Measurements from ENCODE around the gene C4B. TPM values are rescaled to one million over a fixed set of nuclear protein-coding genes. Genes with fewer than 3 reads are reported as not detected.
A peak's percentile ranks its signal among the peaks of the same experiment; 100 is the strongest.
"Not testable (repeated sequence)": the region's sequence is repeated elsewhere in the genome, so short reads cannot be mapped to it uniquely, and the experiment has no call there.

Gene C4B
- total RNA-seq, 1 donor from 2014 or later = 10.3 TPM

DNA sequence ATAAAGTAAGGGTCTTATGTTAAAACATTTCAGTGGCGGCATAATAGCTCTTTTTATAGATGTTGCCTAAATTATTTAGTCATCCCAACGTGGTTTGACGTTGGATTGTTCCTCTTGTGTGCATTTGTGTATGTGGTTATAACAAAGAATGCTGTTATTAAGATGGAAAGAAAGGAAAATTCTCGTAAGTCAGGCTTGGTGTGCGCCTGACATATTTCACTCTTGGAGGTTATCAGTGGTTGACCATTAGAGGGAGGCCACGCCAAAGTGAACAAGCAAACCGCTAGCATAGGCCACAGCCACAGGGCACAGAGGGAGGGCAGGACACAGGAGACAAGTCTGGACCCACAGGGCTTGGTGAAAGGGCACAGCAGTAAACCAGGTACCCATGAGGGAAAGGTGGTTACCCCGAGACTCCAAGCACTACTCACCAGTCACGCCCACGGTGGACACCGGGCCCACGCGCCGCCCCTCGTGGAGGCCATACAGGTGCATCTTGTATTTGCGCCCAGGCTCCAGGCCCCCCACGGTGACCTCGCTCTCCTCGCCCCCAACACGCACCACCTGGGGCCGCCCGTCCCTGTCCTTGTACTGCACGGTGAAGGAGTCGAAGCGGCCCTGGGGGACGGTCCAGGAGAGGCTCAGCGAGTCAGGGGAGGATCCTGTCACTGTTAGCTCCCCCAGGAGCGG lies 46.5 kb downstream of the C4B start:
- Mint-ChIP-seq H3K36me3 (ENCODE audit: low read depth) (peaks cover 2% of the 10 kb centered on the region), H3K4me3 (ENCODE audit: unreplicated experiment) (no peak overlapping the region), H3K27ac (ENCODE audit: unreplicated experiment) (no peak overlapping the region), H3K4me1 (ENCODE audit: low read depth) (no peaks in the 10 kb centered on the region), H3K9me3 (ENCODE audit: low read depth) (no peaks in the 10 kb centered on the region), H3K27me3 (ENCODE audit: low read depth) (peaks cover 12% of the 10 kb centered on the region)
- DNase-seq (ENCODE audit: low spot score) = no peak
- TF ChIP-seq, protein P1, sequence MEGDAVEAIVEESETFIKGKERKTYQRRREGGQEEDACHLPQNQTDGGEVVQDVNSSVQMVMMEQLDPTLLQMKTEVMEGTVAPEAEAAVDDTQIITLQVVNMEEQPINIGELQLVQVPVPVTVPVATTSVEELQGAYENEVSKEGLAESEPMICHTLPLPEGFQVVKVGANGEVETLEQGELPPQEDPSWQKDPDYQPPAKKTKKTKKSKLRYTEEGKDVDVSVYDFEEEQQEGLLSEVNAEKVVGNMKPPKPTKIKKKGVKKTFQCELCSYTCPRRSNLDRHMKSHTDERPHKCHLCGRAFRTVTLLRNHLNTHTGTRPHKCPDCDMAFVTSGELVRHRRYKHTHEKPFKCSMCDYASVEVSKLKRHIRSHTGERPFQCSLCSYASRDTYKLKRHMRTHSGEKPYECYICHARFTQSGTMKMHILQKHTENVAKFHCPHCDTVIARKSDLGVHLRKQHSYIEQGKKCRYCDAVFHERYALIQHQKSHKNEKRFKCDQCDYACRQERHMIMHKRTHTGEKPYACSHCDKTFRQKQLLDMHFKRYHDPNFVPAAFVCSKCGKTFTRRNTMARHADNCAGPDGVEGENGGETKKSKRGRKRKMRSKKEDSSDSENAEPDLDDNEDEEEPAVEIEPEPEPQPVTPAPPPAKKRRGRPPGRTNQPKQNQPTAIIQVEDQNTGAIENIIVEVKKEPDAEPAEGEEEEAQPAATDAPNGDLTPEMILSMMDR (IDR thresholded peaks at IDR 0.05) = no peak

- Mint-ChIP-seq H3K36me3 (ENCODE audit: low read depth) (no peaks in the 10 kb centered on the region), H3K9me3 (ENCODE audit: low read depth) (no peaks in the 10 kb centered on the region), H3K4me3 (ENCODE audit: unreplicated experiment) (no peak overlapping the region), H3K27me3 (ENCODE audit: low read depth) (peaks cover 7% of the 10 kb centered on the region), H3K4me1 (ENCODE audit: low read depth) (no peaks in the 10 kb centered on the region), H3K27ac (ENCODE audit: unreplicated experiment) (no peak overlapping the region)
- no peak for DNase-seq (ENCODE audit: low spot score)
- TF ChIP-seq, protein P1 (IDR thresholded peaks at IDR 0.05) = no peak
These were observed 50.1 kb downstream of the C4B start for GRCh38 chr6:32064706-32065105.

DNA sequence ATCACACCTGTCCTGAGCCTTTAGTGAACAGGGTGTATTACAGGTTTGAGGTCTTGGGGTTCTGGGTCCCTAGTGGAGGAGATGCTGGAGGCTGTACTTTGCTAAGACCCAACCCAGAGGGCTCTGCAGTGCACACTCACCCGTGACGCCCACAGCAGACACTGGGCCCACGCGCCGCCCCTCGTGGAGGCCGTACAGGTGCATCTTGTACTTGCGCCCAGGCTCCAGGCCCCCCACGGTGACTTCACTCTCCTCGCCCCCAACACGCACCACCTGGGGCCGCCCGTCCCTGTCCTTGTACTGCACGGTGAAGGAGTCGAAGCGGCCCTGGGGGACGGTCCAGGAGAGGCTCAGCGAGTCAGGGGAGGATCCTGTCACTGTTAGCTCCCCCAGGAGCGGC lies 52.9 kb downstream of the C4B start:
- H3K27ac Mint-ChIP-seq (ENCODE audit: unreplicated experiment); H3K4me1 Mint-ChIP-seq (ENCODE audit: low read depth); H3K4me3 Mint-ChIP-seq (ENCODE audit: unreplicated experiment); H3K9me3 Mint-ChIP-seq (ENCODE audit: low read depth); H3K36me3 Mint-ChIP-seq (ENCODE audit: low read depth): not testable (repeated sequence)
- peak; percentile 89 for DNase-seq (ENCODE audit: low spot score)
- H3K27me3 Mint-ChIP-seq (ENCODE audit: low read depth) = peaks cover 15% of the 10 kb centered on the region

DNA sequence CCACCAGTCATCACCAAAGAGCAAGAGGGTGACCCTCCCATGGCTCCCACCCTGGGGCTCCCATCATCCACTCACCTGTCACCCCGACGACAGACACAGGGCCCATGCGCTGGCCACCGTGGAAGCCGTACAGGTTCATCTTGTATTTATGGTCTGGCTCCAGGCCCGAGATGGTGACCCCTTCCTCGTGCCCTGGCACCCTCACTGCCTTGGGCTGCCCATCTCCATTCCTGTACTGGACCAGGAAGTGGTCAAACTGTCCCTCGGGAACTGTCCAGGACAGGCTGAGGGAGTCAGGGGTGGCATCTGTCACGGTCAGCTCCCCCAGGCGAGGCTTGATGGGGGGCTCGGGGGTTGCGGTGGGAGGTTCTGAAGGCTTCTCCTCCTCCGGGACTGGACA lies 53.7 kb downstream of the C4B start:
- peak; percentile 66 for DNase-seq (ENCODE audit: low spot score)
- H3K9me3 Mint-ChIP-seq (ENCODE audit: low read depth); H3K4me3 Mint-ChIP-seq (ENCODE audit: unreplicated experiment); H3K27ac Mint-ChIP-seq (ENCODE audit: unreplicated experiment); H3K36me3 Mint-ChIP-seq (ENCODE audit: low read depth); H3K4me1 Mint-ChIP-seq (ENCODE audit: low read depth): not testable (repeated sequence)
- H3K27me3 Mint-ChIP-seq (ENCODE audit: low read depth) = peaks cover 15% of the 10 kb centered on the region

DNA sequence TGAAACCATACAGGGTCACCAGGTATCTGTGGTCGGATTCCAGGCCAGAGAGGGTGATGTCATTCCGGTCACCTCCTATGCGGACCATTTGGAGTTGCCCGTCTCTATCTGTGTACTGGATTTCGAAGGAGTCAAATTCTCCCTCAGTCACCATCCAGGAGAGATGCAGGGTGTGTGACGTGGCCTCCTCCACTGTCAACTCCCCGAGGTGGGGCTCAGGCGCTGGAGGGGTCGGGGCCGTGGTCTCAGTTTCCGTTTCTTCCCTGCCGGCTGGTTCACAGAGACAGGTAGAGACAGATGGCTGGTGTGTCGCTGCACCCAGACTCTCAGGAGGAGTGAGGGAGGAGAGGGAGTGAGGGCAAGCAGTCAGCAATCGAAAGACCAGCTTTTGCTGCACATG lies 54.3 kb downstream of the C4B start:
- DNase-seq (ENCODE audit: low spot score) = no peak
- Mint-ChIP-seq H3K4me1 (ENCODE audit: low read depth) (peaks cover 5% of the 10 kb centered on the region), H3K4me3 (ENCODE audit: unreplicated experiment) (no peak overlapping the region), H3K27me3 (ENCODE audit: low read depth) (peaks cover 15% of the 10 kb centered on the region), H3K9me3 (ENCODE audit: low read depth) (no peaks in the 10 kb centered on the region), H3K36me3 (ENCODE audit: low read depth) (peaks cover 2% of the 10 kb centered on the region), H3K27ac (ENCODE audit: unreplicated experiment) (no peak overlapping the region)
- TF ChIP-seq, protein P1 (IDR thresholded peaks at IDR 0.05) = no peak

- Mint-ChIP-seq H3K4me3 (ENCODE audit: unreplicated experiment) (no peak overlapping the region), H3K9me3 (ENCODE audit: low read depth) (no peaks in the 10 kb centered on the region), H3K4me1 (ENCODE audit: low read depth) (peaks cover 5% of the 10 kb centered on the region), H3K27me3 (ENCODE audit: low read depth) (peaks cover 15% of the 10 kb centered on the region), H3K27ac (ENCODE audit: unreplicated experiment) (no peak overlapping the region), H3K36me3 (ENCODE audit: low read depth) (peaks cover 2% of the 10 kb centered on the region)
- TF ChIP-seq, protein P1 (IDR thresholded peaks at IDR 0.05) = no peak
- peak; percentile 90 for DNase-seq (ENCODE audit: low spot score)
These were observed 54.9 kb downstream of the C4B start for GRCh38 chr6:32069460-32069859.

All from chondrocyte (in vitro differentiated cells).